ENCODE data around the gene IGFALS. TPM values are rescaled to one million over a fixed set of nuclear protein-coding genes. Genes with fewer than 3 reads are reported as not detected.

Gene IGFALS
- total and polyA plus RNA-seq, 7 donors = 0.46 to 2.2 (median 1.2) TPM

DNA sequence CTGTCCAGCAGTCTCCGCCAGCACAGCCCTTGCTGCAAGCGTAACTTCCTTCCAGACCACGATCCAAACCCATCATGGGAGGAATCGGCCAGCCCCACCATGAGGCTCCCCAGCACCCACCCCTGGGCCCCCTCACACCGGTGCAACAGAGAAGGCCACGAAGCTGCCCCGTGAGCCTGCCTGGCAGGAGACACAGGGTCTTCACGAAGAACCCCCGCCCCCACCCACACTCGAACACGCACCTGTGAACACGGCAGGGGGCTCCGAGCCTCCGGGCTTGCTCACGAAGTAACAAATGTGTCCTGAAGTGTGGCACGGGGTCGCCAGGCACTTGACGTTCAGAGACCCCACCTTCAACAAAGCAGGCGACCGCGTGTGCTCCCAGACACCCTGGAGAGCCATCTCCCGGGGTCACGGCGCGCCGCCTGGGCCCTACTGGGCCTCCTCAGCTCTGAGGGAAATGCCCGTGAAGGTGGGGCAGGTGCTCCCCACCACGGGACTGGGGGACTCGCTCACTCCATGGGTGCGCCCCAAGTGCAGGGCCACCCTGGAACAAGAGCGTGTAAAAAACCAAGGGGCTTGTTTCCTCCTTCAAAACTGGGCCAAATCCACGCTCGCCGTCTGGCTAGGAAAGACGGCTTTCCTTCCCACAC is 25.5 kb upstream of the IGFALS start:
- intact Hi-C loops (cut with DNase I) = no loop called here
- Histone ChIP-seq H3K9me3 (no peaks in the 10 kb centered on the region), H3K36me3 (peaks cover 42 to 89% (median 51%) of the 10 kb centered on the region in 4 donors), H3K4me1 (peaks cover 0 to 5% (median 4%) of the 10 kb centered on the region in 4 donors), H3K27ac (no peak overlapping the region), H3K4me3 (no peak overlapping the region), H3K27me3 (no peaks in the 10 kb centered on the region)
- no peak for DNase-seq
- 96 to 97% methylated on average over 35 of the region's 35 CpGs for WGBS, 2 donors
- TF ChIP-seq EP300 (IDR thresholded peaks at IDR 0.05) (no peak), POLR2AphosphoS5 (IDR thresholded peaks at IDR 0.05) (no peak), POLR2A (IDR thresholded peaks at IDR 0.05) (no peak)
- TF ChIP-seq, protein P1, sequence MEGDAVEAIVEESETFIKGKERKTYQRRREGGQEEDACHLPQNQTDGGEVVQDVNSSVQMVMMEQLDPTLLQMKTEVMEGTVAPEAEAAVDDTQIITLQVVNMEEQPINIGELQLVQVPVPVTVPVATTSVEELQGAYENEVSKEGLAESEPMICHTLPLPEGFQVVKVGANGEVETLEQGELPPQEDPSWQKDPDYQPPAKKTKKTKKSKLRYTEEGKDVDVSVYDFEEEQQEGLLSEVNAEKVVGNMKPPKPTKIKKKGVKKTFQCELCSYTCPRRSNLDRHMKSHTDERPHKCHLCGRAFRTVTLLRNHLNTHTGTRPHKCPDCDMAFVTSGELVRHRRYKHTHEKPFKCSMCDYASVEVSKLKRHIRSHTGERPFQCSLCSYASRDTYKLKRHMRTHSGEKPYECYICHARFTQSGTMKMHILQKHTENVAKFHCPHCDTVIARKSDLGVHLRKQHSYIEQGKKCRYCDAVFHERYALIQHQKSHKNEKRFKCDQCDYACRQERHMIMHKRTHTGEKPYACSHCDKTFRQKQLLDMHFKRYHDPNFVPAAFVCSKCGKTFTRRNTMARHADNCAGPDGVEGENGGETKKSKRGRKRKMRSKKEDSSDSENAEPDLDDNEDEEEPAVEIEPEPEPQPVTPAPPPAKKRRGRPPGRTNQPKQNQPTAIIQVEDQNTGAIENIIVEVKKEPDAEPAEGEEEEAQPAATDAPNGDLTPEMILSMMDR (IDR thresholded peaks at IDR 0.05) = no peak

DNA sequence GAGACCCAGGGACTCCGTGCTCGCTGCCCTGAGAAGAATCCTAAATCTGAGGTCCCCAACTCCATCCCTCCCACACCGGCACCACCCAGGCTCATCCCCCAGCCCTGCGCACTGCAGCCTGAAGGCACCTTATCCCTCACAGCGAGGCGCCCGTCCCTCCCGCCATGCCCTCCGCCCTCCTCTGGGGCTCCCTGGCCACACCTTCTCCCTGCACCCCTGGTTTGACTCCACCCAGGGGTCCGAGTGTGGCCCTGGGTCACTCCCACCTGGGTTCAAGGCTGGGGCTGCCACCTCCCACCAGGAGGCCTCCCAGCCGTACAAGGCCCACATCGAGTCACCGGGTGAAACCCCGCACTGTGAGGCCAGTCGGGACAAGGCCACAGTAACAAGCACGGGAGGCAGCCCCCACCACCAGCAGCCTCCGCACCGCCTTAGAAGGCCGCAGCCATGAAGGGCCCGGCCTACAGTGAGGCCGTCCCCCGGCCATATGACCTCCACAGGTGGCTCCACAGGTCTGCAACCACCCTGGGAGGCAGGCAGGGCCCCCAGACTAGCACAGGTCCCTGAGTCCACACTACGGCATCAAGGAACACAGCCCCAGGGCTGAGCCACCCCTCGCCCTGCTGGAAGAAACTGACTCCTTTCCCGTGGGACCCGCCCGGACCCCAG is 24.8 kb upstream of the IGFALS start:
- intact Hi-C loops (cut with DNase I) = no loop called here
- Histone ChIP-seq H3K4me3 (no peak overlapping the region), H3K9me3 (no peaks in the 10 kb centered on the region), H3K27ac (no peak overlapping the region), H3K4me1 (no peaks in the 10 kb centered on the region), H3K36me3 (peaks cover 42 to 92% (median 51%) of the 10 kb centered on the region in 4 donors), H3K27me3 (no peaks in the 10 kb centered on the region)
- WGBS, 2 donors = 95 to 97% methylated on average over 27 of the region's 27 CpGs
- no peak for TF ChIP-seq POLR2AphosphoS5 (IDR thresholded peaks at IDR 0.05)
- no peak for TF ChIP-seq EP300 (IDR thresholded peaks at IDR 0.05)
- no peak for TF ChIP-seq POLR2A (IDR thresholded peaks at IDR 0.05)
- TF ChIP-seq, protein P1 (IDR thresholded peaks at IDR 0.05) = no peak
- DNase-seq = no peak

DNA sequence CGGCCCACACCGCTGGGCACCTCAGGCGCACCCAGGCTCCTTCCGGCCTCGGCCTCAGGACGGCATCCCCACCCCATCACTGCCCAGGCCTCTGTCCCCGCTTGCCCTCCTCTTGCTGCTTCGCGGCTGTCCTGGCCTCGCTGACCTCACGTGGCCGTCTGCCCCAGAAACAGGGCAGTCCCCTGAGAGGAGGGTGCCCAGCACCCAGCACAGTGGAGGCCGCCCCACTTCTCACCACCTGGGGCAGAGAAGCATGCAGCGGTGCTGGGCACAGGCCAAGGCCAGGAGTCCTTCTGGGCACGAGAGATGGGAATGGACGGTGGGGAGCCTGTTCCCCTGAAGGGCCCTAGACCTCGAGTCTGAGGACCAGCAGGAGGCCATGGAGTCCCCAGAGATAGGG is 24.2 kb upstream of the IGFALS start:
- no peak for DNase-seq
- 94% methylated on average over 17 of the region's 17 CpGs for WGBS, 2 donors
- H3K4me1 ChIP-seq = peaks cover 0 to 4% (median 0%) of the 10 kb centered on the region in 4 donors
- H3K9me3 ChIP-seq = no peaks in the 10 kb centered on the region
- no peaks in the 10 kb centered on the region for H3K27me3 ChIP-seq
- intact Hi-C loops (cut with DNase I) = no loop called here
- no peak overlapping the region for H3K4me3 ChIP-seq
- H3K36me3 ChIP-seq = peaks cover 42 to 95% (median 50%) of the 10 kb centered on the region in 4 donors
- H3K27ac ChIP-seq = no peak overlapping the region
- TF ChIP-seq POLR2A (IDR thresholded peaks at IDR 0.05) = no peak
- TF ChIP-seq EP300 (IDR thresholded peaks at IDR 0.05) = no peak
- TF ChIP-seq POLR2AphosphoS5 (IDR thresholded peaks at IDR 0.05) = no peak
- TF ChIP-seq, protein P1 (IDR thresholded peaks at IDR 0.05) = no peak

DNA sequence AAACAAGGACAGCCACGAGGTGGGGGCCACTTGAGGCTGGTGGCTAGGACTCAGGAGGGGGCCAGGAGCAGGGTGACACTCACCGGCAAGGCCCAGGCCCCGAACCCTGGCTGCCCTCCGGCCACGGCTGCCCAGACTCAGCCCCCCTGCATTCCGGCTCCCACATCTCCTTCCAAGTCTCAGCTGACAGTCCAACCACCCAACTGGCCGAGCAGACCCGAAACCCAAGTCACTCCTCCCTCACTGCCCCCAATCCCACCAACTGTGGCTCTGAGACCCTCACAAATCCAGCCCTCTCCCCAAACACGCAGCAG is 23.7 kb upstream of the IGFALS start:
- 95 to 96% methylated on average over 9 of the region's 9 CpGs for WGBS, 2 donors

More for the DNA sequence above, 23.7 kb upstream of the IGFALS start:
- Histone ChIP-seq H3K27ac (no peak overlapping the region), H3K4me3 (no peak overlapping the region), H3K9me3 (no peaks in the 10 kb centered on the region), H3K36me3 (peaks cover 37 to 90% (median 46%) of the 10 kb centered on the region in 4 donors), H3K27me3 (no peaks in the 10 kb centered on the region), H3K4me1 (peaks cover 0 to 6% (median 0%) of the 10 kb centered on the region in 4 donors)
- DNase-seq = no peak
- intact Hi-C loops (cut with DNase I) = no loop called here
- no peak for TF ChIP-seq POLR2A (IDR thresholded peaks at IDR 0.05)
- TF ChIP-seq POLR2AphosphoS5 (IDR thresholded peaks at IDR 0.05) = no peak
- TF ChIP-seq EP300 (IDR thresholded peaks at IDR 0.05) = no peak
- TF ChIP-seq, protein P1 (IDR thresholded peaks at IDR 0.05) = no peak

Data from sigmoid colon (tissue), 7 donors.